NB4 (cell line): Measurements from ENCODE around the gene SPRTN.

Source experiments
- CTCF ChIP-seq: IDR thresholded peaks from one replicate; pipeline ENCODE4 v1.5.1; 2012; ENCODE audit warnings: low read depth, low read length
- POLR2A ChIP-seq: IDR thresholded peaks from 2 replicates; pipeline ENCODE4 v1.6.1; 2011; ENCODE audit warnings: mild to moderate bottlenecking; ENCODE audit not compliant: insufficient read length; ENCODE audit errors: extremely low read depth

DNA sequence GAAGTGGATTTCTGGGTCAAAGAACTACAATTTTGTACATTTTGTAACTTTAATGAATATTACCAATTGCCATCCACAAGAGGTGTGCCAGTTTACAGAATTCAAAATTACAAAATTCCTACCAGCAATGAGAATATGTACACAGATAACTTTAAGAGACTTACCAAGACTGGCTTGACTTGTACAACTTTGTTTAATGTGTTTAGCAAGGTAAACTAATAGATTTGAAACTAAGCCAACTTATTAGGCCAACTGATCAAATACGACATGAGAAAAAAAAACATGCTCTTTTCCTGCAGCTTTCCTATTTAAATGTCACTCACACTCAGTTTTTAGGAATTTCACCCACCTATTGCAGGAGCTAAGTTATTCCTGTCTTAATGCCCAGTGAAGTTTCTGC lies 11.8 kb upstream of the SPRTN start:
- TF ChIP-seq CTCF, result no peak
- TF ChIP-seq POLR2A, result no peak
